ENCODE results near the gene EDNRA.

The EDNRA gene

DNA sequence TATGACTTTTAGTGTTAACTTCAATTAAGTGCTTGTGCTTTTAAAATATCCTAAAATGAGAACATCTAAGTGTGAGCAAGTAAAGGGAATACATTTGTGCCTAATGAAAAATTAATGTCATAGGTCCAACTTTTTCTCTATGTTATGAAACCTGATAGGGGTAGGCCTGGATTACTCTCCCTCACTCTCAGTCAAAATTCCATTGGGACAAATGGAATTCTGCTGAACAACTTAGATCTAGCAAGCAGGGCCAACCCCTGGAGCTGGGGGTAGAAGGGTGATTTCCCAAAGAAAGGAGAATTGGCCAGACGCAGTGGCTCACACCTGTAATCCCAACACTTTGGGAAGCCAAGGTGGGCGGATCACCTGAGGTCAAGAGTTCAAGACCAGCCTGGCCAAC lies 67.4 kb downstream of the EDNRA start:
- DNase-seq (ENCODE audit: low spot score), result no peak
- TF ChIP-seq, protein P1, sequence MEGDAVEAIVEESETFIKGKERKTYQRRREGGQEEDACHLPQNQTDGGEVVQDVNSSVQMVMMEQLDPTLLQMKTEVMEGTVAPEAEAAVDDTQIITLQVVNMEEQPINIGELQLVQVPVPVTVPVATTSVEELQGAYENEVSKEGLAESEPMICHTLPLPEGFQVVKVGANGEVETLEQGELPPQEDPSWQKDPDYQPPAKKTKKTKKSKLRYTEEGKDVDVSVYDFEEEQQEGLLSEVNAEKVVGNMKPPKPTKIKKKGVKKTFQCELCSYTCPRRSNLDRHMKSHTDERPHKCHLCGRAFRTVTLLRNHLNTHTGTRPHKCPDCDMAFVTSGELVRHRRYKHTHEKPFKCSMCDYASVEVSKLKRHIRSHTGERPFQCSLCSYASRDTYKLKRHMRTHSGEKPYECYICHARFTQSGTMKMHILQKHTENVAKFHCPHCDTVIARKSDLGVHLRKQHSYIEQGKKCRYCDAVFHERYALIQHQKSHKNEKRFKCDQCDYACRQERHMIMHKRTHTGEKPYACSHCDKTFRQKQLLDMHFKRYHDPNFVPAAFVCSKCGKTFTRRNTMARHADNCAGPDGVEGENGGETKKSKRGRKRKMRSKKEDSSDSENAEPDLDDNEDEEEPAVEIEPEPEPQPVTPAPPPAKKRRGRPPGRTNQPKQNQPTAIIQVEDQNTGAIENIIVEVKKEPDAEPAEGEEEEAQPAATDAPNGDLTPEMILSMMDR (IDR thresholded peaks at IDR 0.05; ENCODE audit: extremely low read depth, missing control alignments), result no peak

DNA sequence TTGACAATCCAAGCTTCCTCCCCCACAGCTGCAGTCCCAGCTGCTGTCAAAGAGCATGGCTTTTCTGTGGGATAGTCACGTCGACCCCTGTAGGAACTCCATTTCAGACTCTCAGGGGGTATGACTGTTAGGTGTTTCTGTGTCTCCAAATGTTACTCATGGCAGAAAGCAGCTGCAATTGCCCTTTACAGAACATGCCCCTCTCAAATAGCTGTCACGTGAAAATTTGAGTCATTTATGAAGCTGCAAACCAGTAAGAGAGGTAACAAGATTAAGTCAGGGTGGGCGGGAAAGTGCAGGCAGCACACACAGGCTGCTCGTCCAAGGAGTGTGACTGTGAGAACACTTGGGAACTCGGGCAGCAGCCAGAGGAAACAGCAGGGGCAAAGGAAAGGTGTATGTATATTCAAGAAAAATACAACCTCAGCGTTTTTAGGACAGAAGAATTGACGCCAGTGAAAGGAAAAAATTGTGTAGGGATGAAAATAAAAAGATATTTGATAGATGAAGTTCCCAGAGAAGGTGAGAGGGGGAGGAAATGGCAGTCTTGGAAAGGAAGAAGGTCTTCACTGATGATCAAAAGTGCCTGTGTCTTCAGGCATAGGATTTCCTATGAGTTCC lies 69.8 kb downstream of the EDNRA start:
- TF ChIP-seq, protein P1 (IDR thresholded peaks at IDR 0.05; ENCODE audit: extremely low read depth, missing control alignments), result no peak
- DNase-seq (ENCODE audit: low spot score), result peak; percentile 53

DNA sequence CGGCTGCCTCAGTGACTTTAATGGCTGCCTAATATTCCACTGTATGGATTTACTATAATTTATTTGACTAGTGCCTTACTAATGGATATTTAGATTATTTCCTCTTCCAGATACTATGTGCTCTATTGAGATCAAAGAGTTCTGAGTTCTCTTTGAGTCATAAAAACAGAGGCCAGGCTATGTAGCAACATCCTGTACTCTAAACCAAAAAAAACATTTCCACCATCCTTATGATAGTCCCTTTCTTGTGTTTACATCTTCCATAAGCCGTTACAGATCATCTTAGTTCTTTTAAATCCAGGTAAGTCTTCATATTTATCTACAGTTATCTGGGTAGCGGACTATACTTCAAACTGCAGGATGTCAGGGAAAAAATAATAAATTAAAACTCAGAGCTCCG lies 79.7 kb downstream of the EDNRA start:
- TF ChIP-seq, protein P1 (IDR thresholded peaks at IDR 0.05; ENCODE audit: extremely low read depth, missing control alignments), result no peak
- DNase-seq (ENCODE audit: low spot score), result no peak

DNA sequence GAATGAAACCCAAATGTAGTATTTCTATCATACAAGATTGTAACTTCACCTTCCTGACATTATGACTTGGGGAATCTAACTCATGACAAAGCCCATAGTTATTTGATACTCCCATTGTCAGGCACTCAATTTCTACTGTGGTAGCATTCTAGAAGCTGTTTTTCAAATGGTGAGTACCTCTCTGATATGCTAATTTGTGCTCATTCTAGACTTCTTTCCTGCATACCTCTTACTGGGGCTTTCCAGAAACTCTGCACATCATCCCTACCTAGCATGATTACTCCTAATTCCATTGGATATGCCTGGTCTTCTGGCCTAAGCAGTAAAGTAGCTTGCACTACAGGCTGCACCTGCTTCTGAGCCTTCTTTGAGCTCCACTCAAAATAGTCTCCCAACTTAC lies 85.9 kb downstream of the EDNRA start:
- no peak for DNase-seq (ENCODE audit: low spot score)
- TF ChIP-seq, protein P1 (IDR thresholded peaks at IDR 0.05; ENCODE audit: extremely low read depth, missing control alignments), result no peak

DNA sequence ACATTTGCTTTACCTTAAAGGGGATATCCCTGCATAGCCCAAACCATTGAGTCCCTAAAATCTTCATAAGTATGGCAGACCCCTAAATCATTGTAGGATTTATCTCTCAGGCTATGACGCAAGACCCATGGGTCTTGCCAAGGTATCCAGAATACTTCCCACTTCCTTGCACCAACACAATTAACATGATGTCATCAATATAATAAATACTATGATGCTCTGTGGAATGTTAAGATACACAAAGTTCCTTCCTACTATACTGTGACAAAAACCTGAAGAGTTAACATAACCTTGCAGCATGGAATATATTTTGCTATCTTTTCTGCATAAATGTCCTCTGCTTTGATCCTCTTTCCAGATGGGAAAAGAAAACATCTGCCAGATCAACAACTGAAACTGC lies 86.4 kb downstream of the EDNRA start:
- no peak for DNase-seq (ENCODE audit: low spot score)
- TF ChIP-seq, protein P1 (IDR thresholded peaks at IDR 0.05; ENCODE audit: extremely low read depth, missing control alignments), result no peak

DNA sequence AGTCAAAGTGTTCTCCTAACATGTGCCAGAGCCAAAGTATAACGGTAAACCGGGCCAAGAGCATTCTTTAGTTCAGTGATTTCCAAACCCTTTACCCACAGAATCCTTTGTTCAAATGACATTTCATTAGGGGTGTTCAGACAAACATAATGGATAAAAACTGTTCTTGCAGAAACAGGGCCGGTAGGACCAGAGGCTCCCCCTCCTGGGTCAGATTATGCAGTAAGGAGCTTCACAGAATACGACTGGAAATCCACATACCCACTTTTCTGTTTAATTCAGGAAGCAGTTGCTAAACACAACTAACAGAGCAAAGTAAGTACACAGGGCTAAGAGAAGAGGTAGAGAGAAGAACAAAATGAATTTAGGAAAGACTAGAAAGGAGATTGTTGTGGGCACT lies 89.7 kb downstream of the EDNRA start:
- TF ChIP-seq, protein P1 (IDR thresholded peaks at IDR 0.05; ENCODE audit: extremely low read depth, missing control alignments), result no peak
- no peak for DNase-seq (ENCODE audit: low spot score)

DNA sequence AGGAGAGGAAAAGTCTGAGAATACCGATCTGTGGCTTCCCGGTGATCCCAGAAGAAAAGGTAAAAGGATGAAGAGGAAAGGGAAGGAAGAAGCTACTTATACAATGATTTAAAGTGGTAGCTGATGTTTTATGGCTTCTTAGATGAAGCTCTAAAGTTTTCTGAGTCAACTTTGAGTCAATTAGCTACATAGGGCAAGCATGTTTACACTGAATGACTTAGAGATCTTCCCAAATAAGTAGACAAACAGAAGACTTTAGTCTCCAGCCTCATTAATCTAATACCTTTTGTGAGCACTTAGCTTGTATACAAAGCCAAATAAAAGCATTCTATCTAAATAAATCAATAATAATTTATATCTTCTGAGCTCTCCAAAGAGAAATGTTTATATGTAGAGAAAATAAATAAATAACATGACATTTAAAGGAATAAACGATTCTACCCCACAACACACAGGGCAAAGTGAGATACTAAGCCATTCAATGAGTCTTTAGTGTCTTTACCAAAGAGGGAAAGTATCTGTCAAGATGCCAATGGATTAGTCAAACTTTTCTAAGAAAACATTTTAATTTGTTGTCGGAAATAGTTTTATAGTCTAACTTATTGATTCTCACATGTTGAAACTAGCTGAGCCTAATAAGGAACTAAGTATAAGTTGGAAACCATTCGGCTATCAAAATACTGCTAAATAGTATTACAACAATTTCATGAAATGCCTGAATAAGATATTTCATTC lies 90.3 kb downstream of the EDNRA start:
- DNase-seq (ENCODE audit: low spot score), result no peak
- TF ChIP-seq, protein P1 (IDR thresholded peaks at IDR 0.05; ENCODE audit: extremely low read depth, missing control alignments), result no peak

All from GM20000 (cell line).